SK-N-SH (cell line): ENCODE measurements around the gene RAB5IF.

ENCODE experiments used
- ELF1 ChIP-seq: IDR thresholded peaks from 2 replicates; pipeline ENCODE4 v1.4.0; 2012
- EP300 ChIP-seq, 2 experiments: IDR thresholded peaks; 2 replicates each; pipeline versions ENCODE4 v1.4.0 to v1.6.1; 2012; ENCODE audit warnings: borderline replicate concordance in 1 of 2, low read depth in 1 of 2, low read length in 1 of 2
- FOXM1 ChIP-seq: IDR thresholded peaks from 2 replicates; pipeline ENCODE4 v1.4.0; 2012; ENCODE audit warnings: low read depth, mild to moderate bottlenecking
- GABPA ChIP-seq: IDR thresholded peaks from 2 replicates; pipeline ENCODE4 v1.4.0; 2012; ENCODE audit warnings: low read depth, mild to moderate bottlenecking
- MXI1 ChIP-seq: IDR thresholded peaks from 2 replicates; pipeline ENCODE4 v1.6.1; 2012; ENCODE audit warnings: mild to moderate bottlenecking, low read depth, low read length, improper control_type of control experiment
- NRF1 ChIP-seq: IDR thresholded peaks from 2 replicates; pipeline ENCODE4 v1.6.1; 2012; ENCODE audit warnings: low read depth, mild to moderate bottlenecking, low read length
- POLR2AphosphoS5 ChIP-seq: IDR thresholded peaks from 2 replicates; pipeline ENCODE4 v1.6.1; 2012; ENCODE audit warnings: low read depth, low read length
- RCOR1 ChIP-seq: fragments of 150-350 bp; IDR thresholded peaks from 2 replicates; pipeline ENCODE4 v1.6.1; 2017; ENCODE audit warnings: antibody characterized with exemption, low read length
- RFX5 ChIP-seq: IDR thresholded peaks from 2 replicates; pipeline ENCODE4 v1.6.1; 2012; ENCODE audit warnings: mild to moderate bottlenecking, improper control_type of control experiment, low read length
- SIN3A ChIP-seq: IDR thresholded peaks from 2 replicates; pipeline ENCODE4 v1.6.1; 2012; ENCODE audit warnings: low read depth, mild to moderate bottlenecking, low read length, moderate library complexity, borderline replicate concordance
- YY1 ChIP-seq: IDR thresholded peaks from 2 replicates; pipeline ENCODE4 v1.4.0; 2012; ENCODE audit warnings: low read depth, mild to moderate bottlenecking
- ZBTB33 ChIP-seq: IDR thresholded peaks from 2 replicates; pipeline ENCODE4 v1.4.0; 2012; ENCODE audit warnings: low read depth, borderline replicate concordance
- TF ChIP-seq, protein P1 (sequence below): fragments of 200-600 bp; sonication (generic); IDR thresholded peaks from 2 replicates; pipeline ENCODE4 v1.6.1; 2017; ENCODE audit warnings: antibody characterized with exemption, mild to moderate bottlenecking, moderate library complexity

GRCh38 chr20:36645353-36645752, 39.8 kb downstream of the RAB5IF start:
- TF ChIP-seq, protein P1, sequence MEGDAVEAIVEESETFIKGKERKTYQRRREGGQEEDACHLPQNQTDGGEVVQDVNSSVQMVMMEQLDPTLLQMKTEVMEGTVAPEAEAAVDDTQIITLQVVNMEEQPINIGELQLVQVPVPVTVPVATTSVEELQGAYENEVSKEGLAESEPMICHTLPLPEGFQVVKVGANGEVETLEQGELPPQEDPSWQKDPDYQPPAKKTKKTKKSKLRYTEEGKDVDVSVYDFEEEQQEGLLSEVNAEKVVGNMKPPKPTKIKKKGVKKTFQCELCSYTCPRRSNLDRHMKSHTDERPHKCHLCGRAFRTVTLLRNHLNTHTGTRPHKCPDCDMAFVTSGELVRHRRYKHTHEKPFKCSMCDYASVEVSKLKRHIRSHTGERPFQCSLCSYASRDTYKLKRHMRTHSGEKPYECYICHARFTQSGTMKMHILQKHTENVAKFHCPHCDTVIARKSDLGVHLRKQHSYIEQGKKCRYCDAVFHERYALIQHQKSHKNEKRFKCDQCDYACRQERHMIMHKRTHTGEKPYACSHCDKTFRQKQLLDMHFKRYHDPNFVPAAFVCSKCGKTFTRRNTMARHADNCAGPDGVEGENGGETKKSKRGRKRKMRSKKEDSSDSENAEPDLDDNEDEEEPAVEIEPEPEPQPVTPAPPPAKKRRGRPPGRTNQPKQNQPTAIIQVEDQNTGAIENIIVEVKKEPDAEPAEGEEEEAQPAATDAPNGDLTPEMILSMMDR = no peak
- no peak for TF ChIP-seq POLR2AphosphoS5
- no peak for TF ChIP-seq GABPA
- no peak for TF ChIP-seq SIN3A
- TF ChIP-seq YY1 = no peak
- no peak for TF ChIP-seq MXI1
- TF ChIP-seq FOXM1 = no peak
- no peak for TF ChIP-seq EP300 (IDR thresholded peaks at IDR 0.05; ENCODE audit: borderline replicate concordance in 1 of 2, low read depth in 1 of 2, low read length in 1 of 2)
- TF ChIP-seq NRF1 = no peak
- no peak for TF ChIP-seq ELF1
- TF ChIP-seq ZBTB33 = no peak
- TF ChIP-seq RFX5 = no peak
- no peak for TF ChIP-seq RCOR1
